Prostate gland (tissue), 2 donors: Measurements from ENCODE around the gene NPLOC4. TPM values are rescaled to one million over a fixed set of nuclear protein-coding genes. Genes with fewer than 3 reads are reported as not detected.

Source experiments
- DNase-seq: peaks from one replicate; pipeline ENCODE4 v3.0.0-alpha.2; 2019; ENCODE audit warnings: low spot score
- H3K27ac ChIP-seq, 2 donors: fragments of 200-600 bp; sonication (generic); 2 replicates each; pipeline ENCODE4 v1.5.1; 2017 to 2019
- H3K27me3 ChIP-seq: fragments of 200-600 bp; sonication (generic); replicated peaks from 2 replicates; pipeline ENCODE4 v1.5.1; 2019; ENCODE audit not compliant: insufficient read depth
- H3K36me3 ChIP-seq, 2 donors: fragments of 200-600 bp; sonication (generic); 1 replicate in 1 of 2; 2 replicates in 1 of 2; pipeline versions ENCODE4 v1.5.1 to v1.8.1; 2017 to 2019
- H3K4me1 ChIP-seq: fragments of 200-600 bp; sonication (generic); replicated peaks from 2 replicates; pipeline ENCODE4 v1.5.1; 2019
- H3K4me3 ChIP-seq, 2 donors: fragments of 200-600 bp; sonication (generic); 2 replicates each; pipeline ENCODE4 v1.5.1; 2017 to 2019
- H3K9me3 ChIP-seq: fragments of 200-600 bp; sonication (generic); 2 replicates; pipeline ENCODE4 v1.5.1; 2017
- CTCF ChIP-seq, 4 experiments: fragments of 200-600 bp in 2 of 4; fragments of 450-650 bp in 2 of 4; sonication (generic) in 2 of 4; IDR thresholded peaks; 1 replicate in 3 of 4; 2 replicates in 1 of 4; pipeline ENCODE4 v1.5.1; 2016 to 2019; ENCODE audit warnings: antibody characterized with exemption in 4 of 4, mild to moderate bottlenecking in 2 of 4, moderate library complexity in 2 of 4
- POLR2A ChIP-seq: fragments of 450-650 bp; IDR thresholded peaks from one replicate; pipeline ENCODE4 v1.6.1; 2016; ENCODE audit warnings: antibody characterized with exemption, mild to moderate bottlenecking
- POLR2AphosphoS5 ChIP-seq: sonication (generic); formaldehyde crosslinking; IDR thresholded peaks from one replicate; pipeline ENCODE4 v1.6.1; 2017; ENCODE audit warnings: antibody characterized with exemption
- WGBS: methylation state at CpG from one replicate; pipeline ENCODE4 v1.1.5; 2018; 5-methylcytosine and 5-hydroxymethylcytosine counted together
- intact Hi-C: fragments of 100-400 bp; cut with DNase I; formaldehyde crosslinking; loops from one replicate; pipeline ENCODE4 v1.14.2; 2022
- total RNA-seq, 2 donors: library from RNA; depleted of rRNA; stranded (reverse); fragments of >200 nt; gene quantifications; one replicate each; pipeline ENCODE4 v1.1.0, GENCODE V29; 2016

The NPLOC4 gene
- 10 to 100 TPM; 40.1 to 84.8 TPM for total RNA-seq

GRCh38 chr17:81636505-81637288 is at the start of gene NPLOC4, which contains the start of gene TSPAN10:
Gene NPLOC4, minus strand, starts transcription at chr17:81637112. Its CDS starts 182 bp downstream, at chr17:81636930.
Gene TSPAN10, plus strand, starts transcription at chr17:81637196. Its CDS starts 5,217 bp downstream, at chr17:81642413.
- intact Hi-C loops: no loop called here
- WGBS: under 1% methylated on average over 64 of the region's 77 CpGs

GRCh38 chr17:81686614-81687013 is 49.7 kb upstream of the NPLOC4 start:
- H3K27ac ChIP-seq: no peak overlapping the region
- no peaks in the 10 kb centered on the region for H3K27me3 ChIP-seq
- peaks cover 11% of the 10 kb centered on the region for H3K4me1 ChIP-seq
- H3K4me3 ChIP-seq: no peak overlapping the region
- TF ChIP-seq POLR2A (no peak), CTCF (IDR thresholded peaks at IDR 0.05) (no peak), POLR2AphosphoS5 (no peak)
- 85% methylated on average over 17 of the region's 20 CpGs for WGBS
- DNase-seq: no peak
- no peaks in the 10 kb centered on the region for H3K9me3 ChIP-seq
- intact Hi-C loops: no loop called here
- peaks cover 3 to 42% of the 10 kb centered on the region in 2 donors for H3K36me3 ChIP-seq

More at GRCh38 chr17:81636505-81637288, at the start of gene NPLOC4, which contains the start of gene TSPAN10:
- DNase-seq: peak; percentile 66
- Histone ChIP-seq H3K36me3 (no peaks in the 10 kb centered on the region), H3K27ac (peak within 1 kb of the TSS; percentile 77 to 85), H3K4me3 (peak within 1 kb of the TSS; percentile 85 to 90), H3K27me3 (no peaks in the 10 kb centered on the region), H3K9me3 (no peaks in the 10 kb centered on the region), H3K4me1 (peaks cover 5% of the 10 kb centered on the region)
- peak; percentile 93 for TF ChIP-seq POLR2AphosphoS5
- peak in 1 of 4 experiments; percentile 24 for TF ChIP-seq CTCF (IDR thresholded peaks at IDR 0.05)
- TF ChIP-seq POLR2A: peak; percentile 66

- TF ChIP-seq POLR2A: no peak
- TF ChIP-seq CTCF (IDR thresholded peaks at IDR 0.05): no peak
- TF ChIP-seq POLR2AphosphoS5: no peak
- DNase-seq: no peak
- intact Hi-C loops: no loop called here
- Histone ChIP-seq H3K9me3 (no peaks in the 10 kb centered on the region), H3K36me3 (peaks cover 0 to 29% of the 10 kb centered on the region in 2 donors), H3K27ac (no peak overlapping the region), H3K27me3 (no peaks in the 10 kb centered on the region), H3K4me3 (peak overlapping the region; percentile 96 to 97), H3K4me1 (peaks cover 11% of the 10 kb centered on the region)
- WGBS: 72% methylated on average over 12 of the region's 12 CpGs
These were observed 48.2 kb upstream of the NPLOC4 start for GRCh38 chr17:81685108-81685507.

GRCh38 chr17:81684442-81684911 is 47.6 kb upstream of the NPLOC4 start:
- no peaks in the 10 kb centered on the region for H3K27me3 ChIP-seq
- no peaks in the 10 kb centered on the region for H3K9me3 ChIP-seq
- peak overlapping the region; percentile 56 to 62 for H3K27ac ChIP-seq
- H3K4me3 ChIP-seq: peak overlapping the region; percentile 96 to 97
- DNase-seq: no peak
- intact Hi-C loops: no loop called here
- H3K4me1 ChIP-seq: peaks cover 11% of the 10 kb centered on the region
- no peak for TF ChIP-seq POLR2AphosphoS5
- no peak for TF ChIP-seq POLR2A
- no peak for TF ChIP-seq CTCF (IDR thresholded peaks at IDR 0.05)
- peaks cover 0 to 24% of the 10 kb centered on the region in 2 donors for H3K36me3 ChIP-seq
- WGBS: under 1% methylated on average over 16 of the region's 16 CpGs
